H9 (cell line): Measurements from ENCODE around the gene TFCP2. TPM values are rescaled to one million over a fixed set of nuclear protein-coding genes. Genes with fewer than 3 reads are reported as not detected.

Experiments
- DNase-seq: peaks from one replicate; pipeline ENCODE4 v3.0.0-alpha.2; 2017
- H2AFZ ChIP-seq: one replicate; pipeline ENCODE4 v1.6.1; 2013; ENCODE audit warnings: mild to moderate bottlenecking, low read length, control low read depth, moderate library complexity
- H2AK5ac ChIP-seq: 2 replicates; pipeline ENCODE4 v1.6.1; 2013; ENCODE audit warnings: low read length, control low read depth, mixed read lengths; ENCODE audit not compliant: insufficient read length
- H2BK120ac ChIP-seq: one replicate; pipeline ENCODE4 v1.6.1; 2013; ENCODE audit warnings: low read depth, mild to moderate bottlenecking, low read length, control low read depth, inconsistent platforms; ENCODE audit not compliant: poor library complexity, severe bottlenecking
- H2BK12ac ChIP-seq: 2 replicates; pipeline ENCODE4 v1.6.1; 2013; ENCODE audit warnings: low read length, control low read depth, mixed read lengths, low read depth; ENCODE audit not compliant: insufficient read length
- H2BK15ac ChIP-seq: 2 replicates; pipeline ENCODE4 v1.6.1; 2013; ENCODE audit warnings: low read depth, low read length, control low read depth
- H2BK20ac ChIP-seq: one replicate; pipeline ENCODE4 v1.6.1; 2013; ENCODE audit warnings: low read depth, mild to moderate bottlenecking, low read length, control low read depth, inconsistent platforms; ENCODE audit not compliant: poor library complexity, severe bottlenecking
- H2BK5ac ChIP-seq: 2 replicates; pipeline ENCODE4 v1.6.1; 2013; ENCODE audit warnings: low read length, control low read depth, mixed read lengths; ENCODE audit not compliant: insufficient read length
- H3K14ac ChIP-seq: 2 replicates; pipeline ENCODE4 v1.6.1; 2013; ENCODE audit warnings: low read length, control low read depth; ENCODE audit not compliant: insufficient read depth
- H3K18ac ChIP-seq: 2 replicates; pipeline ENCODE4 v1.6.1; 2013; ENCODE audit warnings: low read depth, mild to moderate bottlenecking, mixed read lengths, low read length, control low read depth; ENCODE audit not compliant: insufficient read length
- H3K23ac ChIP-seq: 2 replicates; pipeline ENCODE4 v1.6.1; 2013; ENCODE audit warnings: low read length, control low read depth, mixed read lengths, low read depth; ENCODE audit not compliant: insufficient read length
- H3K23me2 ChIP-seq: 2 replicates; pipeline ENCODE4 v1.6.1; 2013; ENCODE audit warnings: low read depth, mild to moderate bottlenecking, mixed read lengths, low read length, control low read depth; ENCODE audit not compliant: insufficient read length, poor library complexity, severe bottlenecking
- H3K27ac ChIP-seq: 2 replicates; pipeline ENCODE4 v1.5.1; 2013; ENCODE audit warnings: low read length, control low read depth, mixed read lengths, low read depth; ENCODE audit not compliant: insufficient read length
- H3K27me3 ChIP-seq: 2 replicates; pipeline ENCODE4 v1.6.1; 2013; ENCODE audit warnings: low read length, control low read depth, inconsistent platforms; ENCODE audit not compliant: insufficient read depth
- H3K4ac ChIP-seq: 2 replicates; pipeline ENCODE4 v1.6.1; 2013; ENCODE audit warnings: low read depth, mild to moderate bottlenecking, control low read depth, inconsistent platforms, low read length, moderate library complexity
- H3K4me1 ChIP-seq: 2 replicates; pipeline ENCODE4 v1.6.1; 2013; ENCODE audit warnings: low read length, control low read depth, inconsistent platforms; ENCODE audit not compliant: insufficient read depth
- H3K4me2 ChIP-seq: 2 replicates; pipeline ENCODE4 v1.6.1; 2013; ENCODE audit warnings: low read length, control low read depth, mixed read lengths; ENCODE audit not compliant: insufficient read length, insufficient read depth
- H3K56ac ChIP-seq: 2 replicates; pipeline ENCODE4 v1.6.1; 2013; ENCODE audit warnings: low read depth, mild to moderate bottlenecking, mixed read lengths, low read length, control low read depth; ENCODE audit not compliant: insufficient read length
- H3K79me1 ChIP-seq: 2 replicates; pipeline ENCODE4 v1.6.1; 2013; ENCODE audit warnings: low read depth, mild to moderate bottlenecking, moderate library complexity, low read length, control low read depth, inconsistent platforms; ENCODE audit not compliant: insufficient read depth, poor library complexity, severe bottlenecking
- H3K79me2 ChIP-seq: 2 replicates; pipeline ENCODE4 v1.6.1; 2013; ENCODE audit warnings: low read length, control low read depth, inconsistent platforms; ENCODE audit not compliant: insufficient read depth
- H3K9ac ChIP-seq: 2 replicates; pipeline ENCODE4 v1.6.1; 2013; ENCODE audit warnings: low read length, control low read depth, mixed read lengths; ENCODE audit not compliant: insufficient read length; ENCODE audit errors: extremely low read depth
- H3K9me3 ChIP-seq: one replicate; pipeline ENCODE4 v1.6.1; 2013; ENCODE audit warnings: low read depth, low read length, inconsistent platforms; ENCODE audit not compliant: control insufficient read depth
- H3T11ph ChIP-seq: one replicate; pipeline ENCODE4 v1.6.1; 2013; ENCODE audit warnings: mild to moderate bottlenecking, low read length, control low read depth, inconsistent platforms
- H4K20me1 ChIP-seq: one replicate; pipeline ENCODE4 v1.6.1; 2013; ENCODE audit not compliant: control insufficient read depth, insufficient read length, insufficient read depth
- H4K5ac ChIP-seq: 2 replicates; pipeline ENCODE4 v1.6.1; 2013; ENCODE audit warnings: low read depth, mild to moderate bottlenecking, mixed read lengths, low read length, control low read depth; ENCODE audit not compliant: insufficient read length
- H4K8ac ChIP-seq: replicated peaks from 2 replicates; pipeline ENCODE4 v1.6.1; 2013; ENCODE audit warnings: low read length, control low read depth, mixed read lengths, low read depth; ENCODE audit not compliant: insufficient read length
- H4K91ac ChIP-seq: 2 replicates; pipeline ENCODE4 v1.6.1; 2013; ENCODE audit warnings: low read depth, mild to moderate bottlenecking, moderate library complexity, mixed read lengths, low read length, control low read depth; ENCODE audit not compliant: insufficient read length
- H3K27ac Mint-ChIP-seq, 3 experiments: 2 replicates in 2 of 3; 3 replicates in 1 of 3; pipeline ENCODE4 v1.8.0; 2020 to 2021; ENCODE audit warnings: mixed read lengths in 3 of 3, mild to moderate bottlenecking in 1 of 3, moderate library complexity in 1 of 3
- H3K27me3 Mint-ChIP-seq: 2 replicates; pipeline ENCODE4 v1.8.0; 2021; ENCODE audit warnings: low read depth, mild to moderate bottlenecking, moderate library complexity, mixed read lengths
- H3K36me3 Mint-ChIP-seq, 3 experiments: 2 replicates in 2 of 3; 3 replicates in 1 of 3; pipeline ENCODE4 v1.8.0; 2020 to 2021; ENCODE audit warnings: low read depth in 3 of 3, mixed read lengths in 3 of 3; ENCODE audit not compliant: insufficient read depth in 1 of 3
- H3K4me1 Mint-ChIP-seq, 2 experiments: 2 replicates each; pipeline ENCODE4 v1.8.0; 2020; ENCODE audit warnings: mixed read lengths in 2 of 2
- H3K4me3 Mint-ChIP-seq, 2 experiments: 2 replicates in 1 of 2; 3 replicates in 1 of 2; pipeline ENCODE4 v1.8.0; 2020 to 2021; ENCODE audit warnings: mild to moderate bottlenecking in 2 of 2, mixed read lengths in 2 of 2, moderate library complexity in 1 of 2
- H3K9me3 Mint-ChIP-seq, 2 experiments: 2 replicates in 1 of 2; 3 replicates in 1 of 2; pipeline ENCODE4 v1.8.0; 2020; ENCODE audit warnings: mild to moderate bottlenecking in 2 of 2, mixed read lengths in 2 of 2, moderate library complexity in 1 of 2
- CTCF ChIP-seq: fragments of 200-600 bp; sonication (generic); conservative IDR thresholded peaks from 3 replicates; pipeline ENCODE4 v1.8.0; 2021; ENCODE audit warnings: antibody characterized with exemption, mild to moderate bottlenecking
- WGBS: extraction: QIAGEN DNeasy Blood & Tissue Kit; methylation state at CpG from one replicate; pipeline ENCODE4 v1.1.7; 2013; ENCODE audit warnings: missing lambda C conversion rate, low lambda C conversion rate, mixed read lengths; ENCODE audit not compliant: insufficient read length; ENCODE audit errors: extremely low coverage; 5-methylcytosine and 5-hydroxymethylcytosine counted together
- total RNA-seq: library from RNA; stranded (reverse); gene quantifications from 2 replicates; pipeline ENCODE4 v1.2.1, GENCODE V29; 2021

TFCP2 gene
- total RNA-seq, 1 experiment from 2014 or later: 27.1 TPM

DNA sequence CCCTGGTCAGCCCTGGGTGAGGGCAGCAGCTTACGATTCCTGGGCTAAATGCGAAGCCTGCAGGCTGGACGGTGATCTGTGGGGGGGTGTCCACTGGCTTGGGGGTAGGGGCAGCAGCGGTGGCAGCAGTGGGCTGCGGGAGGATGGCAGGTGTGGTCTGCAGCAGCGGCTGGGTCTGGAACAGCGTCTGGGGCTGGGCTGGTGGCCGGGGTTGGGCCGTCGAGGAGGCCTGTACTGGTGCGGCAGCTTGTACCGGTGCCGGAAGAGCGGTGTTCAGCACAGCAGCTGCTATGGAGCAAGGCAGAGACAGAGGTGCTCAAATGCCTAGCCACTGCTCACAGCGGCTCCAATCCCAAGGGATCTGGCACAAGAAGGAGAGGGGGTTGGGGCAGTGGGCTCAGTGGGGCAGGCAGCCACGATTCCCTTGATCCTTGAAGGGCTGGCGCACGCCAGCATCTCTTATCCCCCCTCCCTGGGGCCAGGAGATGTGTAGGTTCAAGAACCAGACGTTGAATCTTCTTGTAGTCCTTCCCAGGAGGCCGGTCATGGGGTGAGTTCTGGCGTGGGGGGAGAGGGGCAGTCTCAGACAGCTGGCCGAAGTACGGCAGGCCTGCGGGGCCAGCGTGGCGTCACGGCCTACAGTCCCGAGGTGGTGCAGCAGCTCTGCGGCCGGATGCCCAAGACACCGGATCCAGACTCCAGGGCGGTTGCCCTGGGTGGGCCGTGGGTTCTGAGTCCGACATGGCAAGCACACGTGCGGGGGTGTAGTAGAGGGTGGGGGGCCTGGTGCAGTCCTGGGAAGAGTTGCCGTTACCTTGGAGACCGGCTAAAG lies 25.0 kb upstream of the TFCP2 start:
- Histone ChIP-seq H4K91ac (no peak overlapping the region), H3K27ac (no peak overlapping the region), H2BK15ac (no peak overlapping the region), H3T11ph (no peak overlapping the region), H2AK5ac (no peak overlapping the region), H3K79me2 (no peaks in the 10 kb centered on the region), H3K56ac (no peak overlapping the region), H3K27me3 (no peaks in the 10 kb centered on the region), H2BK12ac (no peak overlapping the region), H3K4ac (no peak overlapping the region), H3K23me2 (no peaks in the 10 kb centered on the region), H3K4me1 (no peaks in the 10 kb centered on the region; the same call in 1 of the 2 replicates), H4K5ac (no peak overlapping the region), H4K8ac (no peak overlapping the region), H3K14ac (no peak overlapping the region), H3K18ac (no peak overlapping the region), H2BK20ac (no peak overlapping the region), H2BK120ac (no peak overlapping the region), H2BK5ac (no peak overlapping the region), H3K9me3 (no peaks in the 10 kb centered on the region), H4K20me1 (no peaks in the 10 kb centered on the region), H3K23ac (no peak overlapping the region), H2AFZ (no peak overlapping the region), H3K9ac (no peak overlapping the region), H3K4me2 (no peak overlapping the region), H3K79me1 (no peaks in the 10 kb centered on the region)
- peak overlapping the region in 1 of 3 experiments; percentile 57; a peak in 2 of 7 replicates for H3K27ac Mint-ChIP-seq
- TF ChIP-seq CTCF: no peak
- H3K36me3 Mint-ChIP-seq: peaks cover 0 to 1% (median 0%) of the 10 kb centered on the region in 3 experiments; a peak in 3 of 7 replicates
- H3K27me3 Mint-ChIP-seq: peaks cover 1% of the 10 kb centered on the region; the same call in 1 of the 2 replicates
- H3K9me3 Mint-ChIP-seq: no peaks in the 10 kb centered on the region
- H3K4me3 Mint-ChIP-seq: no peak overlapping the region
- DNase-seq: no peak
- no peaks in the 10 kb centered on the region for H3K4me1 Mint-ChIP-seq
- no CpG with 5 or more reads among the region's 38 CpGs for WGBS
